OCI-LY7 (cell line): ENCODE measurements around the gene C9orf153. TPM values are rescaled to one million over a fixed set of nuclear protein-coding genes. Genes with fewer than 3 reads are reported as not detected.

ENCODE experiments used
- BruUV-seq: library from RNA; stranded (reverse); fragments of 400-500 nt; replicated peaks from 2 replicates; lab custom pipeline; 2021; lab: Mats Ljungman, UMichigan
- CTCF ChIA-PET: fragments of 300-600 bp; sonication (Branson Sonifier 250); formaldehyde crosslinking; loops from one replicate; lab custom pipeline; 2022; ENCODE audit warnings: antibody characterized with exemption; ENCODE audit not compliant: unreplicated experiment; lab: Charles Lee
- POLR2A ChIA-PET: fragments of 300-600 bp; sonication (Branson Sonifier 250); formaldehyde crosslinking; loops from one replicate; lab custom pipeline; 2022; ENCODE audit warnings: antibody characterized with exemption; lab: Charles Lee
- DNase-seq: peaks from one replicate; pipeline ENCODE4 v3.0.0-alpha.2; 2015; ENCODE audit warnings: low spot score
- H2AFZ ChIP-seq: fragments of 200-600 bp; sonication (generic), shearing (Covaris generic); 2 replicates; pipeline ENCODE4 v1.6.1; 2014; ENCODE audit warnings: mild to moderate bottlenecking, antibody characterized with exemption, low read length, moderate library complexity
- H3K27ac ChIP-seq: fragments of 200-600 bp; sonication (generic); 2 replicates; pipeline ENCODE4 v1.5.1; 2014; ENCODE audit warnings: mixed run types, low read depth, mild to moderate bottlenecking, moderate library complexity, low read length, inconsistent platforms; ENCODE audit not compliant: poor library complexity, severe bottlenecking
- H3K36me3 ChIP-seq: fragments of 200-600 bp; sonication (generic); 2 replicates; pipeline ENCODE4 v1.6.1; 2014; ENCODE audit warnings: mild to moderate bottlenecking, antibody characterized with exemption, low read length, moderate library complexity, mixed read lengths; ENCODE audit not compliant: insufficient read depth
- H3K4me1 ChIP-seq: fragments of 200-600 bp; sonication (generic); 2 replicates; pipeline ENCODE4 v1.5.1; 2014; ENCODE audit warnings: mild to moderate bottlenecking, low read length; ENCODE audit not compliant: insufficient read depth, poor library complexity, severe bottlenecking
- H3K4me2 ChIP-seq: fragments of 200-600 bp; sonication (generic); 2 replicates; pipeline ENCODE4 v1.6.1; 2014; ENCODE audit warnings: mild to moderate bottlenecking, low read length
- H3K4me3 ChIP-seq: fragments of 200-600 bp; sonication (generic); 2 replicates; pipeline ENCODE4 v1.5.1; 2014; ENCODE audit warnings: mild to moderate bottlenecking, low read depth, low read length; ENCODE audit not compliant: poor library complexity, severe bottlenecking
- H3K79me2 ChIP-seq: fragments of 200-600 bp; sonication (generic); 2 replicates; pipeline ENCODE4 v1.6.1; 2016; ENCODE audit warnings: low read depth, mild to moderate bottlenecking, low read length, moderate library complexity, mixed read lengths; ENCODE audit not compliant: insufficient read depth
- H3K9me2 ChIP-seq: fragments of 200-600 bp; sonication (generic); 2 replicates; pipeline ENCODE4 v1.6.1; 2016; ENCODE audit warnings: mild to moderate bottlenecking, low read length, mixed read lengths; ENCODE audit not compliant: insufficient read depth
- H3K9me3 ChIP-seq: fragments of 200-600 bp; sonication (generic); 2 replicates; pipeline ENCODE4 v1.6.1; 2014; ENCODE audit warnings: mild to moderate bottlenecking, mixed run types, low read length, mixed read lengths
- H4K20me1 ChIP-seq: fragments of 200-600 bp; sonication (generic); 2 replicates; pipeline ENCODE4 v1.6.1; 2014; ENCODE audit warnings: mild to moderate bottlenecking, antibody characterized with exemption, low read length, moderate library complexity, mixed read lengths; ENCODE audit not compliant: insufficient read depth
- CTCF ChIP-seq: fragments of 200-600 bp; sonication (generic); conservative IDR thresholded peaks from 2 replicates; pipeline ENCODE4 v1.5.1; 2014; ENCODE audit warnings: mild to moderate bottlenecking, antibody characterized with exemption, low read length, moderate library complexity, mixed read lengths
- EZH2phosphoT487 ChIP-seq: fragments of 200-600 bp; sonication (generic); IDR thresholded peaks from 2 replicates; pipeline ENCODE4 v1.6.1; 2018; ENCODE audit warnings: low read depth, borderline replicate concordance, mild to moderate bottlenecking, mixed run types, antibody characterized with exemption, low read length, moderate library complexity, mixed read lengths
- intact Hi-C: fragments of 100-400 bp; cut with micrococcal nuclease; formaldehyde crosslinking; loops from one replicate; pipeline ENCODE4 v1.10.0; 2022; ENCODE audit not compliant: unreplicated experiment
- total RNA-seq, 2 experiments: library from RNA; depleted of rRNA in 1 of 2; stranded (reverse); fragments of >200 nt in 1 of 2; shearing (Covaris generic) in 1 of 2; gene quantifications; 2 replicates each; pipeline ENCODE4 v1.2.3, GENCODE V29; 2014 to 2022

Gene C9orf153
- total RNA-seq, 2 experiments from 2014 or later, result 0.16 to 0.27 TPM

GRCh38 chr9:86241216-86241615 is 18.2 kb downstream of the C9orf153 start:
- no peak for DNase-seq
- ChIA-PET POLR2A (no interaction called here), CTCF (no interaction called here)
- Histone ChIP-seq H3K79me2 (no peaks in the 10 kb centered on the region), H3K4me2 (no peak overlapping the region), H3K36me3 (no peaks in the 10 kb centered on the region), H3K4me3 (no peak overlapping the region), H3K9me3 (no peaks in the 10 kb centered on the region), H3K4me1 (no peaks in the 10 kb centered on the region), H4K20me1 (no peaks in the 10 kb centered on the region), H3K27ac (no peak overlapping the region), H2AFZ (no peak overlapping the region), H3K9me2 (no peaks in the 10 kb centered on the region)
- intact Hi-C loops, result no loop called here
- no peak for TF ChIP-seq EZH2phosphoT487
- no peak for TF ChIP-seq CTCF
- no TSS peak for BruUV-seq

GRCh38 chr9:86238861-86239770 is 20.3 kb downstream of the C9orf153 start:
- H3K4me1 ChIP-seq, result no peaks in the 10 kb centered on the region
- H4K20me1 ChIP-seq, result no peaks in the 10 kb centered on the region
- no peaks in the 10 kb centered on the region for H3K36me3 ChIP-seq
- CTCF ChIA-PET, result no interaction called here
- POLR2A ChIA-PET, result no interaction called here
- intact Hi-C loops, result no loop called here
- no peaks in the 10 kb centered on the region for H3K9me3 ChIP-seq
- no peak overlapping the region for H3K4me2 ChIP-seq
- BruUV-seq, result no TSS peak
- DNase-seq, result no peak
- H3K9me2 ChIP-seq, result no peaks in the 10 kb centered on the region
- H3K27ac ChIP-seq, result no peak overlapping the region
- no peaks in the 10 kb centered on the region for H3K79me2 ChIP-seq
- TF ChIP-seq EZH2phosphoT487, result no peak
- TF ChIP-seq CTCF, result peak; percentile 43; the same call in 1 of the 2 replicates
- H3K4me3 ChIP-seq, result no peak overlapping the region
- no peak overlapping the region for H2AFZ ChIP-seq

GRCh38 chr9:86230858-86231257 is 28.6 kb downstream of the C9orf153 start:
- Histone ChIP-seq H3K79me2 (no peaks in the 10 kb centered on the region), H3K9me3 (no peaks in the 10 kb centered on the region), H3K27ac (no peak overlapping the region), H3K4me1 (no peaks in the 10 kb centered on the region), H3K9me2 (no peaks in the 10 kb centered on the region), H2AFZ (no peak overlapping the region), H3K4me2 (no peak overlapping the region), H3K36me3 (no peaks in the 10 kb centered on the region), H3K4me3 (no peak overlapping the region), H4K20me1 (no peaks in the 10 kb centered on the region)
- intact Hi-C loops, result no loop called here
- no peak for TF ChIP-seq EZH2phosphoT487
- no peak for TF ChIP-seq CTCF
- no peak for DNase-seq
- CTCF ChIA-PET, result no interaction called here
- POLR2A ChIA-PET, result interaction anchor here (0.6 kb wide), 1 partner anchor 1916 kb away, joined by 3 read pairs; no protein-coding TSS in a partner anchor
- BruUV-seq, result no TSS peak
